OCI-LY3 (cell line): Measurements from ENCODE around the gene APPL2.

ENCODE experiments used
- CTCF ChIP-seq: fragments of 200-600, 300-600 bp; sonication (generic); IDR thresholded peaks from 2 replicates; pipeline ENCODE4 v1.5.1; 2014; ENCODE audit warnings: antibody characterized with exemption, low read length, low read depth
- EZH2phosphoT487 ChIP-seq: fragments of 200-600 bp; shearing (Covaris generic); IDR thresholded peaks from 2 replicates; pipeline ENCODE4 v1.6.1; 2018; ENCODE audit warnings: antibody characterized with exemption, mixed run types, low read depth

- TF ChIP-seq CTCF (no peak), EZH2phosphoT487 (no peak)
These were observed 71.9 kb downstream of the APPL2 start for GRCh38 chr12:105164068-105164467.
